GM18511 (cell line): ENCODE measurements around the gene PCYT2.
A peak's percentile ranks its signal among the peaks of the same experiment; 100 is the strongest.

Source experiments
- ATAC-seq: cut with Tn5 transposase; IDR thresholded peaks from one replicate; pipeline ENCODE4 v1.9.1; 2021; ENCODE audit warnings: mild to moderate bottlenecking, moderate library complexity; ENCODE audit not compliant: unreplicated experiment

The PCYT2 gene

DNA sequence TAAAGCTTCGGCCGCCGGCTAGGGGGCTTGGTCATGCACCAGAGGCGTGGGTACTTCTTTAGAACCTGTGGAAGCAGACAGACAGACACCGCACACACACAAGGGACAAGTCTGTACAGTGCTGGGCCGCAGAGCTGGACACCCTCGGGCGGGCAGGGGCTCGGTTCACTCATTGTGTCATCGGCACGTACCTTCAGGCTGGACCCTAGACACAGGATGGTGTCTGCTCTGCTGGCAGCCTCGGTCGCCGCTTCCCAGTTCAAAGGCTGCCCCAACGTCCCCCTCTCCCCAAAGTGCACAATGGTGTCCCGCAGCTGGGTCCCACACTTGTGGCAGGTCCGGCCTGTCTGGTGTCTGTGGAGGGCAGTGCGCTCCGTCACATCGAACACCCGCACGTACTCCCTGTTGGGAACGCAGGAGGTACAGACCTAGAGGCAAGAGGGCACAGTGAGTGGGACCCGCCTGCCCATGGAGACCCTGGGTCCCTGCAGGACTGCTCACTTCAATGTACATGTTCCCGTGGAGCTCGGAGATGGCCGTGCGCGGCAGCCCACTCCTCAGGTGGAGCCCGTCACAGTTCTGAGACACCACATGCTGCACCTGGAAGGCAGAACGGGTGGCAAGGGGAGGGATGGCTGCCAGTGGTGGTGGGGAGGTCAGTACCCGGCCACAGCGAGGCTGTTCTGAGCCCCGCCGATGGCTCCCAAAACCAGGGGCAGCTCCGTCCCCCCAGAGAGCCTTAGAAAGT lies 3.1 kb upstream of the PCYT2 start:
- ATAC-seq = no peak

DNA sequence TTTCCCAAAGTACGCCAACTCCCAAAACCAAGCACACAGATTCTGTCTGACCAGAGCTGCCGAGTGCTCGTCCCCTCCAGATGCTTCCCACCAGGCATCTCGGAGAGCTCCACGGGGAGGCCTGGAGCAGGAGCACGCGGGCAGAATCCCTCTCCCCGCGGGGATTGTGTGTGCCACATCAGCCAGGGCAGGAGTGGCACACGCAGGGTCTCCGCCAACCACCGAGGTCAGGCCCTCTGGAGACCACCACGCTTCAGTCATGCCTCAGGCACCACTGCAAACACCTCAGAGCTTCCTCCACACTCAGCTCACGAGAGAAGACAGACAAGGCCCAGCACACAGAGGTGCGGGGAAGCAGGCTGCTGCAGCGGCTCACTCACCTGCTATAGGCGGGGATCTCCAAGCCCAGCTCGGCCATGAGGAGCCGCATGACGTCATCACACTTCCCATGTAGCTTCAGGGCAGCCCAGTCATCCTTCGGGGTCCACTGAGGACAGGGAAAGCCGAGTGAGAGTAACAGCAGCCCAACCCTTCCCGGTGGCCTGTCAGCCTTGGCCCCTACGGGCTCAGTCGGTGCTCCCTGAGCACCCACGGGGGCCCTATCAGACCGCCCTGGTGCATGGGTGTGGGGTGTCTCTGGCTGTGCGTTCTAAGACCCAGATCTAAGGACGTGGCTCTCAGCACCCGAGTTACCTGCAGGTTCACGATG lies 2.3 kb upstream of the PCYT2 start:
- no peak for ATAC-seq

DNA sequence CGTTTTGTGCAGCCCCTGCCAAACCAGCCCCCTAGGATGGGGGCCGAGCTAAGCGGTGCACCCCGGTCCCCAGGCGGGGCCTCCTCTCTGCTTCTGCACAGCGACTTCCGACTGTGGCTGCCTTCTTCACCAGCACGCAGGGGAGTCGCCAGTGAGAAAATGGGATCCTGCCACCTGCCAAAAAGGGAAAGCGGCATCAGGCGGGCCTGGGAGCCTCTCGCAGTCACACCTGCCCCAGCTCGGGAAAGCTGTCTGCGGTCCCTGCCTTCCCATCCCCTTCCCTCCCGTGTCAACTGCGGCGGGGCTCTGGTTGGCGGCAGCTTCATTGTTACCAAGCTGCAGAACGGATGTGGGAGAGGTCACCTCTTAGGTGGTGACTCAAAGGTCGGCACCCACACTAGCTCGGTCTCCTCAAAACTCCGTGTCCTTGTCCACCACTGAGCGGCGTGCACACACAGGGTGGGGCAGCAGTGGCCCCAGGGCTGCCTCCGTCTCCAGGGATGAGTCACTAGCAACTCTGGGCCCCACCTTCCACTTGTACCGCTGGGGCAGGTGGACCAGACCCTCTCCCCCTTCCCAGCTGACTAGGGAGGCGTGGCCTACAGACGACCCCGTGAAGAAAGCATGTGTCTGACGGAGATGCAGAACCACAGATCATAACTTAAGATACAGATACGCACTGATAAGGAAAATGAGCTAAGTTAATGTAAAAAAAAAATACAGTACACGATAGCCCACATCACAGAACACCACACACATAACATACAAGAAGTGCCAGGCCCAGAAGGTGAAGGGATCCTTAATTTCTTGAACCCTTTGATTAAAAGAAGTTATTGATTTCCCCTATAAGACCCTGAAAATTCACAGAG lies 1.5 kb upstream of the PCYT2 start:
- no peak for ATAC-seq

DNA sequence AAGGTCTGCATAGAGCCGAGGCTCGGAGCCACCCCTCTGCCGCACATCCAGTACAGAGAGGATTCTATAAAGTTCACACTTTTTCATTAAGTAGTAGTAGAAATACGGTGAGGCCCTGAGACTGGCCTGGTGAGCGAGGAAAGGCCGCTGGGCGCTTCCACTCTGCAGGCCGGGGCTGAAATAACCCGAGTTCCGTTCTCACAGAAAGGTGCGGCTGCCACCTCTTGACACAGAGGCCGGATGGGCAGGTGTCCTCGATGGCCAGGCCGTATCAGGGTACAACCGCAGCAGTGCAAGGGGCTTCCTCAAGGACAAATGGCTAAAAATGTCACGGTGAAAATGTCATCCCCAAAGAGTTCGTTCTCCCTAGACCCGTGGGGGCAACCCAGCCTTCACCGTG lies 770 bp upstream of the PCYT2 start:
- no peak for ATAC-seq

DNA sequence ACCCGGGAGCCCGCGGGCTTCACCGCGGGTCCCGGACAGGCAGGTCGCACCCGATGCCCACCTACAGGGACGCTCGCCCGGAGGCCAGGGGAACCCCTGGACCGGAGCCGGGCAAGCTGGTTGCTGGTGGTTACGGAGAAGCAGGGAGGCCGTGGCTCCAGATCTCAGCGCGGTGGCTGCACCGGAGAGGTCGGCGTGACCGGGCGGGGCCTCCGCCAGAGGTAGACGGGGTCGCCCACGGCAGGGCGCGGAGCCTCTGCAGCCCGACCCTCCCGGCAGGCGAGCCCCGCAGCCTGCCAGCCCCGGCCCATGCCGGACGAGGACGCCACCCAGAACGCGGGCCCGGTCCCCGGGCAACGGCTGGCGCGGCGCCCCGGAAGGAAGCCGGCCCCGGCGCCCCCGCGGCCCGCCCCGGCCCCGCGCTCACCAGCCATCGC lies 341 bp downstream of the PCYT2 start:
- peak; percentile 51 for ATAC-seq

DNA sequence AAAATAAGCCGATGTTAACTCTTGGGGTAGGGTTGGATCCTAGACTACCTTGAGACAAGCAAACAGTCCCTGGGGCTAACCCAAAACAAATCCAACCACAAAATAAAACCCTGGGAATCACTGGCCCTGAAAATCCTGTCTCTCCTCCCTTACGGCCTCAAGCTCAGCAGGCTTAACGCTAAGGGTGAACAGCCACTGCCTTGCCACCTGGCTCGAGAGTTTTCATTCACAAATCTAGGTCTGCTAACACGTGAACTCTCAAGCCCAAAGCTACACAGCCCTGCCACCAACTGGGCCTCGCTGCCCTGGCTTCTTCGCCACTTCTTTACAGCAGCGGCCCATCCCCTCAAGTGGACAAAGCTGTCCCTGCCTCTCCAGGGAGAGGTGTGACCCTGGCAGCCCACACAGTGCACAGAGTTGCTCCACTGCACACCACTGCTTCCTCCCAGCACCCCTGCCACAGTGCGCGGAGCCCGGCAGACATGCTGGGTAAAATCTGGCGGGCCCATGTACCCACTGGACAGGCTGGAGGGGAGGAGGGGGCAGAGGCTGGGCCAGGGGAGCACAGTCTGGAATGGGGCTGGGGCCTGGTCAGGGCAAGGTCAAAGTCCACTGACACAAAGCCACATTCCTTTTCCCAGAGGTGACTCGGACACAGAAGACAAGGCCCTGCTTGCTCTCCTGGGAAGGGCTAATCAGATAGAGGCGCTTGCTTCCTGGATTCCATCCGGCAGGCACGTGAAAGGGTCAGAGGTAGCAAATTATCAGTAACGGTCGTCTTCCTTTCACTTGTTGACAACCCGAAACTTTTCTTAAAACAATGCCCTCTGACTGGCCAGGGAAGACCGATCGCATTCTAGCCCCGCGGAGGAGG lies 996 bp downstream of the PCYT2 start:
- no peak for ATAC-seq

DNA sequence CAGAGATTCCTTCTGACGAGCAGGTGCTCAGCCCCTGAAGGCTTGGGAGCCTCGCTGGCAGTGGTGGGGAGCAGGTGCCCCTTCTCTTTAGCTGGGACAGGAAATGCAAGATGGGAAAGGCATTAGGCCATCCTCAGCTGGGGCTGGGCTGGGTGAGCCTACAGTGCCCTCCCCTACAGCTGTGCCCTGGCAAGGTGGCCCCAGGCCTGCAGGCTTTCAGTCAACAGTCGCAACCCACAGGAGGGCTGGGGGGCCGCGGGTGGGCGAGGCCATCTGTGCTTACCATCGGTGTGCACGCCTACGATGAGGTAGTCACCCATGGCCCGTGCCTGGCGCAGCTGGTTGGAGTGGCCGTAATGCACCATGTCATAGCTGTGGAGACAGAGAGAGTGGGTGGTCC lies 2.0 kb downstream of the PCYT2 start:
- ATAC-seq = no peak

DNA sequence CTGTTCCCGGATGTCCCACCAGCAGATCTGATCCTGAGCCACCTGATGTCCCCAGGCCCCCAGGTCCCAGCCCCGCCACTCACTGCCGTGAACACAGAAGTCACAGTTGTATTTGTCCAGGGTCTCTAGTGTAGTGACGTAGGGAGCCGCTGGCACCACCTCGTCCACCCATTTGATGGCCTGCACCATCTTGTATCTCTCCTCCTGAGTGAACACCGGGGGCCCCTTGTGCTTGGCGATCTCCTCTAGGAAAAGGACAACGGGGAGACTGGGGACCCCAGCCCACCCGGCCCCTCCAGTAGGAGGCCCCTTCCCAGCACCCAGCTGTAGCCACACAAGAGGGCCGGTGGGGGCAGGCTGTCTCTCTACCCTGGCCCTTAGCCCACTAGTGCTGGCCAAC lies 2.4 kb downstream of the PCYT2 start:
- ATAC-seq = no peak

DNA sequence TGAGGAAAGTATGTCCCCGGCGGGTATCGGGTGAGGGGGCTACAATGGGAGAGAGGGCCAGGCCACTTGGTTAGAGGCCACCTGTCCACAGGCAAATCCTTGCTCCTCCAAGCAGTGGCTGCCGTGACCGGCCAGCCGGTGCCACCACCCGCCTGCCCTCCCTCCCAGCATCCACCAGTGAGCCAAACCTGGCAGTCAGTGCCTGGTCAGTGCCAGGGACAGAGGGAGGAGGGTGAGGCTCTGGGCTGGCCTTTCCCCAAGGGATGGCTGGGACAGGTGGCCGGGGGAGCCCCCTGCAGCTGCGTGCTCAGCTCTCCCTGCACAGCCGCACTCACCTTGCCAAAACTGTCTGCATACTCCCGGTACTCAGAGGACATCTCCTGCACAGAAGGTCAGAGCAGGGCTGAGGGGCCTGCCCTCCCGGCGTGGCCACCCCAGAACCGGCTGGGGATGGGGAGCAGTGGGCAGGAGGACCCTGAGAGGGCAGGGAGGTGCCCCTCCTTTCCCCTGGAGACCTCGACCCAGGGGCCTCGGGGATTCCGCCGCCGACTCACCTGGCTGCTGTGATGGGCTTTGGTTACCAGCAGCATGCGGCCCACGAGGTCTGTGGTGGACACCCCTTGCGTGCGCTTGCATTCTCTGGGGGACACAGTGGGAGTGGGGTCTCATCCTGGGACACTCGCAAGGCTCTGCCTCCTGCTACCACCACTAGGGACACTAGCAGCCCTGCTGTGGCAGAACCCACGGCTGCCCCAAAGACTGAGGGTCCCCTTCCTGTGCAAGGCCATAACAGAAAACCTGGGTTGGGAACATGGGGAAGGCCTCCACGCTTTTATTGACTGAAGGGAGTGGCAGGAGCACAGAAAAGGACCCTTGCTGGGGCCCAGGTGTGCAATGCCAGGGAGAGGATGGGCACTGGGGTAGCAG lies 3.7 kb downstream of the PCYT2 start:
- ATAC-seq = no peak

DNA sequence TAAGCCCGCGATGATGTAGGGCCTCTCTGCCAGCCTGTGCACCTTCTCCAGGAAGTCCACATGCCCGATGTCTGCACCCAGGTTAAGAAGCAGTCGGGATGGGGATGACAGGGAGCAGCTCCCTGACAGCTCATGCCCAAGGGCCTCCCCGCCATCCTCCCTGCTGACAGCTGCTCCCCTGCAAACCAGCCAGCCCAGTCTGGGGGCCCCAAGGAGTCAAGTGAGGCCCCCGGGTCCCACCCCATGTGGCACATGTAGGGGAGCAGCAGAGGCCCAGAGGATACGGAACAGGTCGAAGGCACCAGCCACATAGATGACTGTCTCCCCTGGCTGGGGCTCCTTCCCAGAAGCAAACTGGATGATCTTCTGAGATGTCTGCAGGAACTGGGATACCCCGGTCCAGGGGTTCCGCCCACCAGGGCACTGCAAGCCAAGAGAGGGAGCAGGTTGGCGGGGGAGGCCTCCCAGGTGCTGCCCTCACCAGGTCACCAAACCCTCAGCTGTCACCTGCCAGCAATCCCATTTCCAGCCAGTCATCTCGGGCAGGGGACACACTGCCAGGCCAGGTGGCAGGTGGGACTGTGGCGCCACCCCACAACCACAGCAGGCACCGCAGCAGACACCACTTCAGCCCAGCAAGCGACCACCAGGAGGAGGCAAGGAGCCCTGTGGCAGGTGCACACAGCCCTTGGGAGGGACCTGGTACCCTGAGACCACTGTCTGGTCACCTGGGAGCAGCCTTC lies 4.6 kb downstream of the PCYT2 start:
- ATAC-seq = no peak

DNA sequence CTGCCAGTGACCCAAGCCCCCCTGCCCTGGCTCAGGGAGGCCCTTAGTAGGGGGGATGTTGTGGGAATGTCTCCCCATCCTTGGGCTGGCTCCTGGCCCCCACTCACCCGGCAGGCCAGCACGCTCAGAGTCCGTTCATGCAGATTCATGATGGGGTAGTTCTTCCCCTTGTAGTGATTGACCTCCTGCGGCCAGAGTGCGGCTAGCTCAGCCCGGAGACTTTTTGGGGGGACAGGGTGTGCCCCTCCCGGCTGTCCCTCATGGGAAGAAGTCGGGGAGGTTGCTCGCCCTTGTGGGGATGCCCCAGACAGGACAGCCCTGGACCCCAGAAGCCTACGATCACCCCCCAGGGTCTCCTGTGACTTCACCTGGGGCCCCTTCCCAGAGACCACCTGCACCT lies 5.2 kb downstream of the PCYT2 start:
- no peak for ATAC-seq

DNA sequence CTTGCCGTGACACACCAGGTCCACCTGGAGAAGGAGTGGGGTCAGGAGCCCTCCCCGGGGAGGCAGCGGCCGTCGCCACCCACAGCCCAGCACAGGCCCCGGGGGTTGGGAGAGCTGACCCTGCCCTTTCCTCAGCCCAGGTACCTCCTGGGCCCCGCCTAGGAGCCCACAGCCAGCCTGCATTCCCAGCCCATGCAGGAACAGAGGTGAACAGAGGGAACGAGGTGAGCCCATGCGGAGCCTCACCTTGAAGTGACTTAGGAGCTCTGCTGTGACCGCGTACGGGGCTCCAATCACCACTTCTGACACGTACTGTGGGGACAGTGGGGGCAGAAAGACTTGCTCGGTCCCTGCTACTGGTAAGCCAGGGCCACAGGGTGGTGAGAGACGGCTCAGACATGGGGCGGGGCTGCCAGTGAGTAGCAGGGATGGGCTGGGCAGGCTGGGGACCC lies 5.7 kb downstream of the PCYT2 start:
- ATAC-seq = no peak

DNA sequence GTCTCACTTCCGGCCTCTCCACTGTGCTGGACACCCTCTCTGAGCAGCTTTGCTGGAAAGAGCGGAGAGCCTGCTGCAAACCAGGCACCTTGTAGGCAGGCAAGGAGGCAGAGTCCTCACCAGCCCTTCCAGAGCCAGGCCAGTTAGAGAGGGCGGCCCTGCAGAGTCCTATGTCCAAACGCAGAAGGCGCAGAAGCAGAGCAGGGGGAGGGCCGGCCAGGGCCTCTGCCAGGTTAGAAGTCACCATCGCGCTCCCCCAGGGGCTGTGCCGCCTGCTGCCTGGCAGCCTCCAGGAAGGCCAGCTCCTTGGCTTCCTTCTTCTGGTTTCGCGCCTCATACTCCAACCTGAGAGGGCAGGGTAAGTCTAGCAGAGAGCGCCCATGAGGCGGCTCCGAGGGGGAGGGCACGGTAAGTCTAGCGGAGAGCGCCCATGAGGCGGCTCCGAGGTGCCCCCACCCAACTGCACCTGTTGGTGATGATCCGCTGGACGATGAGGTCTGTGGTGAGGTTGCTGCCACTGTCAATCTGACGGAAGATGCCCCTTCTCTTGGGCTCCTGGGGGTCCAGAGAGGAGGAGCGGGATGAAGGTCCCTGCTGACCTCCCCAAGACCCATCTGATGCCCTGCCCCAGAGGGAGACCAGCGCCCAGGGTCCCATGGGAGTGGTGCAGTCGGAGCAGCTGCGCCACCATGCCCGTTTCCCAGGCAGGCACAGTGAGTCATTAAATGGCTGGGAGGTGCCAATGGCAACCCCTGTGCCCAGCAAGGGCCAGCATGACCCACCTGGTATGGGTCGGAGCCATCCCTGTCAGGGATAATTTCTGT lies 6.4 kb downstream of the PCYT2 start:
- ATAC-seq = no peak

DNA sequence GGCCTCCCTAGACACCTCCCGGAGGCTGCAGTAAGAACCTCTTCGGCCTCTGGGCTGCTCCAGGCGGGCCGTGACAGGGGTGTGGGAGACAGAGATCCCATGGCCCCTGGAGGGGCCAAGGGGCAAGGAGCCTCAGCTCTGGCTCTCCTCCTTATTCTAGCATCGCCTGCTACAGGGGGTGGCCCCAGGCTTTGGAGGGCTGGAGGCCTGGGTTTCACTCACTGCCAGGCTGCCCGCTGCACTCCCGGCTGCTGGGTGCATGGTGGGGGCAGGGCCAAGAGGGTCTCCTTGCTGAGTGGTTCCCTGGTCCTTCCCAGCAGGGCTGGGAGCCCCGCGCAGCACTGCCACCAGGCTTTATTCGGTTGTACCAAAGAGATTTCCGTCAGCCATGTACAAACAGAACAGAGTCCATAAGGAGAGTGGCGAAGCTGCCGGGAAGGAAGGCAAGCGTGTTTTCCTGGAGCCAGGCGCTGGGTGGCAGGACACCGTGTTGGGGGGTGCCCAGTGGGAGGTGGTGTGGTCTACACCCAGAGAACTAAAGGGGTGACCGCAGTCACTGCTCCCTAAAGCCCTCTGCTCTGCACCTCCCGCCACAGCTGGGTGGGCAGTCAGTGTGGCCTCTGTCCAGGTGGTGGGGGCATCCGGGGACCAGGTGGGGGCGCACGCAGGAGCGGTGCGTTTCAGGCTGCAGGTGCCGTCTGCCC lies 7.2 kb downstream of the PCYT2 start:
- no peak for ATAC-seq

DNA sequence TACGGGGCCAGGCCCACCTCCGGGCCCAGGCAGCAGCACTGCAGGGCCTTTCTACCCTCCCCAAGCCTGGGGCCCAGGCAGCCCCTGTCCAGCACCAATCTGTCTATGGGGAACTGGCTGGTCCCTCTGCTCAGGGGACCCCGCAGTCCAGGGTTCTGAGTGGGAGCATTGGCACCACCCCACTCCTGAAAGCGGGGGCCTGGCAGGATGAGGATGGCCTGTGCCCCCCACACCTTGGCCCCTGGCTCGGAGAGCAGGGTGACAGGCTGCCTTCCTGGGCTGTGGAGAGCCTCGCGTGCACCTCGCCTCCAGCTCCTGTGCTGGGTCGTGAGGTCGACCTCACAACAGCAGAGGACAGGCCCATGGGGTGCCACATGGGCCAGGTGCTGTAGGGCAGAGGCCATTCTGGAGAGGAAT lies 7.8 kb downstream of the PCYT2 start:
- no peak for ATAC-seq

DNA sequence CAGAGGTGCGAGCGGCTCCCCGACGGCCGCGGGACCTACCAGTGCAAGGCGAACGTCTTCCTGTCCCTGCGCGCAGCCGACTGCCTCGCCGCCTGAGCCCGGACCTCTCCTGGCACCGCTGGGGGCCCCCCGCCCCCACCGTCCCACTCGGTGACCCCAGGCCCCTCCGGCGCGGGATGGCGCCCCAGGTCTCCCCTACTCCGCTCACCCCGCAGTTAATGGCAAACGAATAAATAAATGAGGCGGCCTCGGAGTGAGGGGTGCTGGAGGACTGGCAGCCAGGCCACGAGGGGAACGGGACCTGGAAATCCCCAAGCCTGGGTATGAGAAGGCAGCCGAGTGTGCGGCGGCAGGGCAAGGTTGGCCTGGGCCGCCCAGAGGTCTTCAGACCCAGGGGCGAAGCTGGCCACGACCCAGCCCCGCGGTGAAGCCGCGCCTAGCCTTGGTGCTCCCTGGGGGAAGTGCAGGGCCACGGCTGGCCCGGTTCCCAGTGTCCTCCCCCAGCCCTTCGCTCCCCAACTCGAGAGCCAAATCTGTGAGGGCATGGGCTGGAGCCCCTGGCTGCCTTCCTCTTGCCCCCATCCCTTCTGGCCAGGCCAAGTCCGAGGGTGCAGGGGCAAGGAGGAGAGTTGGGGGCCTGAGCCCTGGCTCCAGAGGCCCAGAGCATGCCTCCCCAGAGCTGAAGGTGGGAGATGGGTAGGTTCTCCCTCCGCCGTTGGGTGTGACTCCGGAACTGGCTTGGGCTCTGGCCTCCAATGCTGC lies 8.4 kb downstream of the PCYT2 start:
- ATAC-seq = no peak
